ENCODE results near the gene EGFL7. TPM values are rescaled to one million over a fixed set of nuclear protein-coding genes. Genes with fewer than 3 reads are reported as not detected.

EGFL7 gene
- total and polyA plus RNA-seq, 2 of the 13 experiments (the other 11 are each of a cell fraction or from before 2014, with no cell fraction given): 0.20 to 5.1 TPM

DNA sequence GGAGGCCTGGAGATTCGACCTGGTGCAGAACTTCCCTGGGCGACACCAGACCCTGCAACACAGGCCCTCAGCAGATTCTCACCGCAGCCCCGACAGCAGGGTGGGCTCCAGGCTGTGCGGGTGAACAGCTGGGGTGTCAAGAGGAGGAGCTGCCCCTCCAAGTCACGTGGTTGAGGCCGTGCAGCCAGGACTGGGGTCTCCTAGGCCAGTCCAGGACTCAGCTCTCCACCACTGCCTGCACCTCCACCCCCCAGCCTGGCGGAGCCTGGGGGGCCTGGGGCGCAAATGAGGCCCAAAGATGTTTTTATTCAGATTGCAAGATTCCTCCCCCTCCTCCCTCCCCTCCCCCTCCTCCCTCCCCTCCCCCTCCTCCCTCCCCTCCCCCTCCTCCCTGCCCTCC, 33.8 kb downstream of the EGFL7 start (continued):
- TF ChIP-seq RAD51 (IDR thresholded peaks at IDR 0.05; ENCODE audit: borderline replicate concordance) (peak; percentile 23; the same call in 1 of the 2 replicates), ZNF160 (CRISPR knock-in tag; IDR thresholded peaks at IDR 0.05) (no peak)

DNA sequence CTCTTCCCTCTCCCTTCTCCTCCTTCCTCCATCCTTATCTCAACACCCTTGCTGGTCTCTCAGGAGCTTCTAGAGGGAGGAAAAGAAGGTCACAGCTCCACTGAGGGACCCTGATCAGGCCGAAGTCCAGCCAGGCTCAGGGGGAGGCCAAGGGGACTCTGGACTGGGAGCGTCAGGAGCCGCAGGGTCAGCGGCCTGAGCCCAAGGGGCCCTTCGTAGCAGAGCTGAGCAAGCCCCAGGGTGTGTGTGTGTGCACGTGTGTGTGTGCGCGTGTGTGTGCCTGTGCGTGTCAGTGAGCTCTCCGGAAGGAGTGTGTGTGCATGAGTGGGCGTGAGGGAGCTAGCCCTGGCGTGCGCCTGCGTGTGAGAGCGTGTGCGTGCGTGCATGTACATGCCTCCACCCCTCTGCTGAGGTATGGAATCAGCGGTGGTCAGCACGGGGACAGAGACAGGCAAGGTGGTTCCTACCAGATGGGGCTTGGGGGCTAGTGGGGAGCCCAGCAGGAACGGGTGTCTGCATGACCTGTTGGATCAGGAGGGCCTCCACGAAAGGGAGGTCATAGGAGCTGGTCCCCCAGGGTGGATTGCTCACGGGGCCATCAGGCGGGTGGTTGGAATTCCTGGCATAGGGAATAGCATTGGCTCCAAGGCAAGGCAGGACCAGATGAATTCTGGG, 34.6 kb downstream of the EGFL7 start:
- H3K4me3 ChIP-seq (replicated peaks in 1 of 3; ENCODE audit: insufficient read depth in 1 of 3, low read depth in 2 of 3, low read length in 3 of 3): peak overlapping the region; percentile 45 to 73 (median 48)
- no TSS peak for BruUV-seq (replicated peaks)
- DNase-seq (ENCODE audit: low spot score): peak; percentile 28
- H3K4me1 ChIP-seq (ENCODE audit: insufficient read depth, low read length): peaks cover 75% of the 10 kb centered on the region
- H4K20me1 ChIP-seq (ENCODE audit: insufficient read depth, low read length): no peaks in the 10 kb centered on the region
- peaks cover 8 to 23% of the 10 kb centered on the region in 2 experiments for H3K27me3 ChIP-seq (ENCODE audit: control insufficient read depth in 1 of 2, insufficient read depth in 2 of 2, low read length in 2 of 2)
- H3K9ac ChIP-seq (ENCODE audit: insufficient read depth, low read depth, low read length): peak overlapping the region; percentile 56
- FAIRE-seq: peak; percentile 69
- WGBS (ENCODE audit: low lambda C conversion rate): 2% methylated on average over 21 of the region's 23 CpGs
- ATAC-seq: peak; percentile 32
- no peaks in the 10 kb centered on the region for H3K9me3 ChIP-seq (ENCODE audit: low read length)
- ChIA-PET POLR2A (interaction anchor here (0.8 to 3.0 kb wide), 5 partner anchors 10 to 334 kb away, joined by 3 to 30 read pairs (median 3); partner anchors contain the start of gene AGPAT2), CTCF (ENCODE audit: low intra/inter-chr PET ratio, low total read pairs) (no interaction called here)
- H3K27ac ChIP-seq (ENCODE audit: extremely low read length, insufficient read depth, low read length): peak overlapping the region; percentile 85
- intact Hi-C loops (cut with micrococcal nuclease; ENCODE audit: unreplicated experiment) (loop anchor here (1.0 kb wide), 1 partner anchor 22 kb away; no protein-coding TSS in a partner anchor), in situ Hi-C loops (cut with HindIII; ENCODE audit: extremely low pct_ligation_motif_present, low pct_unique_long_range_greater_than_20kb) (no loop called here)
- no peaks in the 10 kb centered on the region for H3K79me2 ChIP-seq (ENCODE audit: insufficient read depth, low read length)
- no peak overlapping the region for H2AFZ ChIP-seq (ENCODE audit: low read length)
- H3K4me2 ChIP-seq (ENCODE audit: low read depth, low read length): peak overlapping the region; percentile 91
- no peaks in the 10 kb centered on the region for H3K36me3 ChIP-seq (replicated peaks in 1 of 2; ENCODE audit: control insufficient read depth in 1 of 2, insufficient read depth in 2 of 2, low read length in 2 of 2)
- TF ChIP-seq, protein P1, sequence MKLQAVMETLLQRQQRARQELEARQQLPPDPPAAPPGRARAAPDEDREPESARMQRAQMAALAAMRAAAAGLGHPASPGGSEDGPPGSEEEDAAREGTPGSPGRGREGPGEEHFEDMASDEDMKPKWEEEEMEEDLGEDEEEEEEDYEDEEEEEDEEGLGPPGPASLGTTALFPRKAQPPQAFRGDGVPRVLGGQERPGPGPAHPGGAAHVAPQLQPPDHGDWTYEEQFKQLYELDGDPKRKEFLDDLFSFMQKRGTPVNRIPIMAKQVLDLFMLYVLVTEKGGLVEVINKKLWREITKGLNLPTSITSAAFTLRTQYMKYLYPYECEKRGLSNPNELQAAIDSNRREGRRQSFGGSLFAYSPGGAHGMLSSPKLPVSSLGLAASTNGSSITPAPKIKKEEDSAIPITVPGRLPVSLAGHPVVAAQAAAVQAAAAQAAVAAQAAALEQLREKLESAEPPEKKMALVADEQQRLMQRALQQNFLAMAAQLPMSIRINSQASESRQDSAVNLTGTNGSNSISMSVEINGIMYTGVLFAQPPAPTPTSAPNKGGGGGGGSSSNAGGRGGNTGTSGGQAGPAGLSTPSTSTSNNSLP (IDR thresholded peaks at IDR 0.05; ENCODE audit: low read depth, low read length): no peak
- peak; percentile 66; the same call in 1 of the 2 replicates for TF ChIP-seq ZBTB38 (CRISPR knock-in tag; IDR thresholded peaks at IDR 0.05)
- peak; percentile 46 for TF ChIP-seq ZFX (CRISPR knock-in tag; IDR thresholded peaks at IDR 0.05; ENCODE audit: low read depth)
- peak; percentile 69; the same call in 1 of the 2 replicates for TF ChIP-seq KDM5B (CRISPR knock-in tag; IDR thresholded peaks at IDR 0.05; ENCODE audit: borderline replicate concordance)
- TF ChIP-seq ZNF501 (CRISPR knock-in tag; IDR thresholded peaks at IDR 0.05): no peak; the same call in 1 of the 2 replicates
- TF ChIP-seq EP300 (IDR thresholded peaks at IDR 0.05; ENCODE audit: low read depth in 2 of 2, low read length in 2 of 2): peak in 1 of 2 experiments; percentile 65; a peak in 2 of 4 replicates
- no peak for TF ChIP-seq EP300 (CRISPR knock-in tag; IDR thresholded peaks at IDR 0.05; ENCODE audit: borderline replicate concordance)
- TF ChIP-seq, protein P2, sequence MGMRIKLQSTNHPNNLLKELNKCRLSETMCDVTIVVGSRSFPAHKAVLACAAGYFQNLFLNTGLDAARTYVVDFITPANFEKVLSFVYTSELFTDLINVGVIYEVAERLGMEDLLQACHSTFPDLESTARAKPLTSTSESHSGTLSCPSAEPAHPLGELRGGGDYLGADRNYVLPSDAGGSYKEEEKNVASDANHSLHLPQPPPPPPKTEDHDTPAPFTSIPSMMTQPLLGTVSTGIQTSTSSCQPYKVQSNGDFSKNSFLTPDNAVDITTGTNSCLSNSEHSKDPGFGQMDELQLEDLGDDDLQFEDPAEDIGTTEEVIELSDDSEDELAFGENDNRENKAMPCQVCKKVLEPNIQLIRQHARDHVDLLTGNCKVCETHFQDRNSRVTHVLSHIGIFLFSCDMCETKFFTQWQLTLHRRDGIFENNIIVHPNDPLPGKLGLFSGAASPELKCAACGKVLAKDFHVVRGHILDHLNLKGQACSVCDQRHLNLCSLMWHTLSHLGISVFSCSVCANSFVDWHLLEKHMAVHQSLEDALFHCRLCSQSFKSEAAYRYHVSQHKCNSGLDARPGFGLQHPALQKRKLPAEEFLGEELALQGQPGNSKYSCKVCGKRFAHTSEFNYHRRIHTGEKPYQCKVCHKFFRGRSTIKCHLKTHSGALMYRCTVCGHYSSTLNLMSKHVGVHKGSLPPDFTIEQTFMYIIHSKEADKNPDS (CRISPR knock-in tag; IDR thresholded peaks at IDR 0.05): no peak; the same call in 1 of the 2 replicates
- no peak for TF ChIP-seq IRX3 (CRISPR knock-in tag; IDR thresholded peaks at IDR 0.05; ENCODE audit: borderline replicate concordance, low read depth)
- TF ChIP-seq PHF21A (CRISPR knock-in tag; IDR thresholded peaks at IDR 0.05): peak; percentile 39; the same call in 1 of the 2 replicates
- TF ChIP-seq, protein P3, sequence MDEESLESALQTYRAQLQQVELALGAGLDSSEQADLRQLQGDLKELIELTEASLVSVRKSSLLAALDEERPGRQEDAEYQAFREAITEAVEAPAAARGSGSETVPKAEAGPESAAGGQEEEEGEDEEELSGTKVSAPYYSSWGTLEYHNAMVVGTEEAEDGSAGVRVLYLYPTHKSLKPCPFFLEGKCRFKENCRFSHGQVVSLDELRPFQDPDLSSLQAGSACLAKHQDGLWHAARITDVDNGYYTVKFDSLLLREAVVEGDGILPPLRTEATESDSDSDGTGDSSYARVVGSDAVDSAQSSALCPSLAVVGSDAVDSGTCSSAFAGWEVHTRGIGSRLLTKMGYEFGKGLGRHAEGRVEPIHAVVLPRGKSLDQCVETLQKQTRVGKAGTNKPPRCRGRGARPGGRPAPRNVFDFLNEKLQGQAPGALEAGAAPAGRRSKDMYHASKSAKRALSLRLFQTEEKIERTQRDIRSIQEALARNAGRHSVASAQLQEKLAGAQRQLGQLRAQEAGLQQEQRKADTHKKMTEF (CRISPR knock-in tag; IDR thresholded peaks at IDR 0.05): no peak
- peak; percentile 66 to 78; a peak in 3 of 4 replicates for TF ChIP-seq NR2F1 (CRISPR knock-in tag; IDR thresholded peaks at IDR 0.05)
- TF ChIP-seq BHLHE40 (IDR thresholded peaks at IDR 0.05; ENCODE audit: low read length): peak; percentile 75
- TF ChIP-seq GATAD2A (CRISPR knock-in tag; IDR thresholded peaks at IDR 0.05): peak; percentile 68

All from HepG2 (cell line).